DMS114 treated with DMSO at 0.1 percent for 48 hours (cell line): ENCODE results near the gene MEAK7.

Experiments used
- DNase-seq: peaks from one replicate; lab custom pipeline; 2025; ENCODE audit not compliant: unreplicated experiment; lab: John Stamatoyannopoulos, UW

The MEAK7 gene, protein sequence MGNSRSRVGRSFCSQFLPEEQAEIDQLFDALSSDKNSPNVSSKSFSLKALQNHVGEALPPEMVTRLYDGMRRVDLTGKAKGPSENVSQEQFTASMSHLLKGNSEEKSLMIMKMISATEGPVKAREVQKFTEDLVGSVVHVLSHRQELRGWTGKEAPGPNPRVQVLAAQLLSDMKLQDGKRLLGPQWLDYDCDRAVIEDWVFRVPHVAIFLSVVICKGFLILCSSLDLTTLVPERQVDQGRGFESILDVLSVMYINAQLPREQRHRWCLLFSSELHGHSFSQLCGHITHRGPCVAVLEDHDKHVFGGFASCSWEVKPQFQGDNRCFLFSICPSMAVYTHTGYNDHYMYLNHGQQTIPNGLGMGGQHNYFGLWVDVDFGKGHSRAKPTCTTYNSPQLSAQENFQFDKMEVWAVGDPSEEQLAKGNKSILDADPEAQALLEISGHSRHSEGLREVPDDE

DNA sequence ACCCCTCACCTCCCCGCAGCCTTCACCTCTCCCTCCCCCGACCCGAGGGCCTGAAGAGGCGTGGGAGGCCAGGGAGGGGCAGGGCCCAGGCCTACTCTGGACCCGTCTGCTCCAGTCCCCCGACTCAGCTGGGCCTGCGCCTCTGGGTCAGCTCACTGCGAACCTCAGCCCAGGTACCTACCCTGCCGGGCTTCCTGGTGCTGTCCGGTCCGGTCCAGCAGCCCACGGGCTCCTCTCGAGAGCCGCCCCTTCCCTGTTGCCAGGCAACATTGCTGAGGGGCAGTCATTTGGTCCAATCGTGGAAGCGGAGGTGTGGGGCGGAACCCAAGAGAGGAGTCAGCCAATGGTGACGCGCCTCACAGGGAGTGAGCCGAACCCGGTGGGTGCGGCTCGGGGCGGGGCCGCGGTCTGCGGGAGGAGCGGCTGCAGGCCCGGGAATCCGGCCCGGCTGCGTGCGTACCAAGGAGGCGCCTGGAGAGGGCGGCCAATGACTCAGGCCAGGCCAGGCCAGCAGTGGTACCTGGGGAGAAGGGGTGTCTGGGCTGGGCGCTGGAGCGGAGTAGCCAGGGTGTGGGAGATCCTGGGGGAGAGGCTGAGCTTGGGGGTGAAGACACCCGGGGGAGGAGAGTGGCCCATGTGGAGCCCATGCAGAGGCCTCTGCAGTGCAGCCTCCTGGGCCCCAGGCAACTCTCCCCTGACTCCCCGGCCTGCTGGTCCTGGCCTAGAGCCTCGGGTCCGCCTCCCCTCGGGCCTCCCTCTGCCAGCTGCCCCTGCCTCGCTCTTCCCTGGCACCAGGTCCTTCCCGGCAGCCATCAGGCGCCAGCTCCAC lies at the start of gene MEAK7:
MEAK7 (minus strand) TSS at position 240 of the 829 bp plus-strand sequence. CDS start 6,573 bp downstream, outside the sequence.
- DNase-seq, result peak; percentile 94

DNA sequence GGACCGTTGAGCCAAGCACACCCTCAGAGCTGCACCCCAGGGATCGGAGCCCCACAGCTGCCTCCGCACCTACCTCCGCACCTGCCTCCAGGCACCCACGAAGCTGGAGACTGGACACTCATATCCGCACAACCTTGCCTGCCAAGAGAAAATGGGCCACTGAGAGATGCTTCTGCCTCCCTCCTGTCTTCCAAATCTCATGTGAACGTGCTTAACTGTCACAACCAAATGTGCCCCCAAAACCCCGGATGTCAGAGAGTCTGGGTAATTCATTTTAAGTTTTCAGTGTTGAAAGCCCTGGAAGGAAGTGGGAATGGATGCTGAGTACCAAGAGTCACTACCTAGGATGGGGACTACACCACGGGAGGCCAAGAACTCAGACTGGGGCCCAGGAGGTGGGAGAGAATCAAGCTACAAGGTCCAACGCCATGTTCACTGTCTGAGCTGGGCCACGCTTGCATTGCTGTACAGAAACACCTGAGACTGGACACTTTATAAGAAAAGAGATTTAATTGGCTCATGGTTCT lies 49.5 kb upstream of the MEAK7 start:
- no peak for DNase-seq

DNA sequence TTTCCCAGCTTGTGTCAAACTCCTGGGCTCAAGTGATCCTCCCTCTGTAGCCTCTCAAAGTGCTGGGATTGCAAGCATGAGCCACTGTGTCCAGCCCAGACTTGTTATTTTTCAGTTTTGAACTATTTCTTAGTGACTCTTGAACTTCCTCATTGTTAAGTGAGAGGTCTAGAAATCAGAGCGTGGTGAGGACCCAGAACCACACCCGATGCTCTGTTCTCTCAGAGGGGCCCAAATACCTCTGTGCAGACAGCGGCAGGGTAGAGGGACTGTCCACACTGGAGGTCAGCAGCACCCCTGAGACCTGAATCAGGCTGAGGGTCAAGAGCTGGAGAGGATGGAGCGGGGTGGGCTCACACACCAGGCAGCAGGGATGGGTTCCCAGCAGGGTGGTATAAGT lies 47.7 kb upstream of the MEAK7 start:
- no peak for DNase-seq

DNA sequence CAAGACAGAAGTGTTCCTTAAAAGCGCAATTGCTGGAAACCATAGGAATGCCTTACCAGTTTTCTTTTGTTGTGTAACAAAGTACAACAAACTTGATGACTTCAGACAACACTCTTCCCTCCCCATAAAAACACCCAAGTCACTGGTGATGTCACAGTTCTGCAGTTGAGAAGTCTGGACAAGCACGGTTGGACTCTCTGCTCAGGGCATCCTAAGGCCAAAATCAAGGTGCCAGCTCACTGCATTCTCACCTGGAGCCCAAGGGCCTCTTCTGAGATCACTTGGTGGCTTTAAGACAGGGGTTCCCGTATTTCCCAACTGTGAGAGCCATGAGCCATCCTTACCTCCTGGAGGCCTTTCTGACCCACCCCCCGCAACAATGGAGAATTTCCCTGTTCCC lies 45.6 kb upstream of the MEAK7 start:
- DNase-seq, result no peak

DNA sequence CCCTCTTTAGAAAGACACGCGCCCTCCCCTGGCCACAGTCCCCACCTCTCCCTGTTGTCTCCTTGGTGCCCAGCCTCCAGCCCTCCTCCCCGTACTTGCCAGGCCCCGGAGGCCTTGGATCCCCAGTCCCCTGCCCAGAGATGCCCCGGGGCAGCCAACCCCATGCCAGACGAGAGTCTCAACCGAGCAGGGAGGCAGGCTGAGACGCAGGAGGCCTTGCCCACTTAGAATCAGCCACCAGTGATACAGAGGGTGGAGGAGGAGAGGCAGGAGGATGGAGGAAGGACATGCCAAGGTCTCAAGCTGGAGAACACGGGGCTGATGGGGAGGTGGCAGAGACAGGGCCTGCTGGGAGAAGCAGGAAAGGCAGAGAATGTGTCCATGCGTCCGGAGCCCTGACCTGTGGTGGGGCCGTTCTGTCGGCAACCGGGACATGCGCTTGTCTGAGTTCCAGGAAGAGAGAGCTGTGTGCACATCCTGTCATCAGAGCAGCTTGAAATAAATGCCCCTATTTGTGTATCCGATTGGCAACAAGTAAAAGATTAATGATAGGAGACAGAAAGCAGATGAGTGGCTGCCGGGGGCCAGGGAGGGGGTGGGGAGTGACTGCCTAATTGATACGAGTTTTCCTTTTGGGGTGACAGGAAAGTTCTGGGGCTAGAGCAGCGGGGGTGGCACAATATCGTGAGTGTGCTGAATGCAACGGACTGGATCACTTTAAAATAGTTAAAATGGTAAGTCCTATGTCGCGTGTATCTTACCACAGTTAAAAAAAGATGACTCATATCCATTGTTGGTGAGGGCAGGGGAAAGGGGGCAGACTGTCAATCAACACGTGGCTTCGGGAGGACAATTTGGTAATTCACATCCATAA lies 44.7 kb upstream of the MEAK7 start:
- no peak for DNase-seq

DNA sequence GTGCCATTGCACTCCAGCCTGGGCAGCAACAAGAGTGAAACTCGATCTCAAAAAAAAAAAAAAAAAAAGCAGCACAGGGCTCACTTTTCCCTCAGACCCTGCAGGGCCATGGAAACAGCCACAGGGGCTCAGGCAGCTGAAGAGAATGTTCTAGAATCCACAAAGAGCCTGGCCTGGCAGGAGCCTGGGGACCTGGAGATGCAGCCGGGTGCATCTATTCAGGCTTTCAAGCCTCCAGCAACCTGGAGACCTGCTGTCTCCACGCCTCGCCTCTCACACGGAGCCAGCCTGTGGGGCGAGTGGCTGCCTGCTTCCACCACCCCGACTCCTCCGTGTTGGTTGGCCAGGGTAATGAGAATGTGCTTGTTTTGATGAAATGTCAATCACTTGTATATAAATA lies 44.0 kb upstream of the MEAK7 start:
- no peak for DNase-seq

DNA sequence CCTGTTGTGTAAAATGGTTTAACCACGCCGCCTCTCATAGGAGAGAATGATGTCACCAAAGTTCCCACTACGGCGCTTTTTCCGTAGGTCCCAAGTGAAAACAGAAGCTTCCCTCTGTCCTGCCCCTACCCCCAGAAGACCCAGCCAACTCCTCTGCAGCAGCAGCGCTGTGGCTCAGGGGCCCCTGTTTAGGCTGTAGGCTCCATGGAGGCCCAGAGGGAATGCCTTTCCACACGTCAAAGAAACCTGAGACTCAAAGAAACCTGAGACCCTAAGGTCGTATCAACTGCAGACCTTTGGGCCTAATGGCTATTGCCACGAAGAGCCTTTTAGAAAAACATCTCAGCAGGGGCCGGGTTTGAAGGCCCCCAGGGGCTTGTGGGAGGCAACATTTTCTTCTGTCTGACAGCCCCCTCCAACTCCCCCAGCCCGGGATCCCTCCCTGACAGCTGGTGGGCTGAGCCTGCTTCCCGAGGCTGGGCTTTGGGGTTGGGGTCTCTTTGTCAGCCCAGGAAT lies 43.1 kb upstream of the MEAK7 start:
- DNase-seq, result no peak

DNA sequence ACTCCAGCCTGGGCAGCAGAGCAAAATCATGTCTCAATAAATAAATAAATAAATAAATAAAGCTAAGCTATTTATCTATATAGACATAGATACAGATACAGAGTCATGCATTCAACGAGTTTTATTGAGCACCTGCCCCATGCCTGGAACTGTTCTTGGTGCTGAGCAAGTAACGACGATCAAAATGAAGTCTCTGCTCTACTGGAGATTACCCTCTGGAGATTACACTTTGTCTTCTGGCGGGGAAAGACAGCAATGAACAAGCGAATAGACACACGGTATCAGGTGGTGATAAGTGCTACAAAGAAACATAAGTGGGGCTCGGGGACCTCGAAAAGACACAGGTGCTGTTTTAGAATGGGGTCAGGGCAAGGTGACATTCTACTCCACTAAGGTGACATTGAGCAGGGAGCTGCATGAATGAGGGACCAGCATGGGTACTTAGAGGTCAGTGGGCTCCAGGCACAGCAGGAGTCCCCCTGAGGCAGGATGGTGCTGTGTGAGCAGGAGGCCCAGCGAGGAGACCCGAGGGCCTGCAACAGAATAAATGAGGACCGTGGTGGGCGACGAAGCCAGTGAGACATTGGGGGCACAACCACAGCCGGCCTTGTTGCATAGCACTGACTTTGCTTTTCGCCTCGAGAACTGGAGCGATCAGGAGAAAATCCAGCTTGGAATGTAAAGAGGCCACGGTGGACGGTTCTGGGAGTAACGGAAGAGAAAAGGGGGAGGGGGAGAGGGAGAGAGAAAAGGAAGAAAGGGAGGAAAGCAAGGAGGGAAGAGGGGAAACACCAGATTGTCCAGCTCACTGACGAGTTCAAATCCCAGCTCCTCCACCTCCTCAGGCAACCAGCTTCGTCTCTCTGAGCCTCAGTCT lies 42.4 kb upstream of the MEAK7 start:
- DNase-seq, result no peak

DNA sequence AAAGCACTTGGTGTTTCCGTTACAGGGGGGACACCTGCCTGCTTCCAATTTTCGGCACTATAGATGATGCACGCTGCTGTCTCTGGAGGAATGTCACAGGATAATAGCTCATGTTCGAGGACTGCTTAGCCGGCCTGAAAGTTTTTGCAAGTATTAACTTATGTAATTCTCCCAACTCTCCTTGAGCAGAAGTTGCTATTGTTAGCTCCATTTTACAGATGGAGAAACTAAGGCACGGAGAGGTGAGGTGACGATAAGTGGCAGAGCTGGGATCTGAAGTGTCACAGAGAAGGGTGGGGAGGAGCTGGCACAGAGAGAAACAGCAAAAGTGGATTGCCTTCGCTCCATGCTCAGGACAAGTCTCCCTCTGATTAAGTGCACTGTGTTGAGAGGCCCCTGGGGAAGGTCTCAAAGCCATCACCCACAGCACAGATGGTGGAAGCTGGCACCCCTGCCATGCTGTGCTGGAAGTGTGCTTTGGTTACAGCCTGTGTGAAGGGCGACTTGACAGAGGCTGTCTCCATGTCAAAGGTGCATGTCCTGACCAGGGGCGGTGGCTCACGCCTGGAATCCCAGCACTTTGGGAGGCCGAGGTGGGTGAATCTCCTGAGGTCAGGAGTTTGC lies 40.8 kb upstream of the MEAK7 start:
- no peak for DNase-seq

DNA sequence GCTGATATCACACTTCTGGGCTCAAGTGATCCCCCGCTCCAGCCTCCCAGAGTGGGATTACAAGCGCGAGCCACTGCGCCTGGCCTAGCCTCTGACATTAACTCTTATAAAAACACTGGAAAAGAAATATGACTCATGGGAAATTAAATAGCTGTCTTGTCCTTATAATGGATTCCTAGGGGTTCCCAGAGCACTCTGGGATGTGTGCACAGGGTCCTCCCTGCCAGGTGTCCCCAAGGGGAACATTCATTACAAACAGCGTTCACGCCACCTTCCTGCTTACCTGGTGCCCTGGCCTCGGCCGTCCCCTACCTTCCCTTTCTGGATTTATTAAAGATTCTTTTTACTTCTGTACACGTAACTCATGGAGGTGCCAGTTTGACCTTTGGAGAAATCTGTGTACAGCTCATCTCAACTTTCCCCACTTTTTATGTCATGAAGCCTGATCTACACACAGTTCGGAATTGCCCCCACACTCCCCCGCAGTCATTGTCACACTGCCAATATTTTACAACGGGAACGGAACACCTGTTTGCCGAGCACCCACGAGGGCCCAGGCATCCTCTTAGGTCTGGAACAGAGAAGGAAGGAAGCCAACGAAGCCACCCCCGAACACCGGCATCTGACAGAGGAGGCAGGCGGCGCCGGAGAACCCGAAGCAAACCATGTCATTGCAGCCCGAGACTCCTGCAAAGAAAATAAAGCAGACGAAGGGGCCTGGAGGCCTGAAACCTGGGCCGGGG lies 39.7 kb upstream of the MEAK7 start:
- no peak for DNase-seq

DNA sequence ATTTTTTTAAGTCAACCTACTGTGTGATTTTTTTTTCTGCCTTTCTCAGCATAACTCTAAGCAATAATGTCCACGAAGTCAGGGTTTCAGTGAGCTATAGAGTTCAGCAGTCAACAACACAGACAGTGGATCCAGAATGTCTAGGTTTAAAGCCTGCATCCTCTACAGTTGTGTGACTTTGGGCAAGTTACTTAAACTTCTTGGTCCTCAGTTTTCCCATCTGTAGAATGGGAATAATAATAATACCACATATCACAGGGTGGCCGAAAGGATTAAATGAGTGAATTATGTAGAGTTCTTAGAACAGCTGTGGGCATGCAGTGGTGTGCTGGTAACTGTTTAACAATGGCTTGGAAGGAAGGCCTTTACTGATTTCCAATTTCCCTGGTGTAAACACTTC lies 38.8 kb upstream of the MEAK7 start:
- no peak for DNase-seq

DNA sequence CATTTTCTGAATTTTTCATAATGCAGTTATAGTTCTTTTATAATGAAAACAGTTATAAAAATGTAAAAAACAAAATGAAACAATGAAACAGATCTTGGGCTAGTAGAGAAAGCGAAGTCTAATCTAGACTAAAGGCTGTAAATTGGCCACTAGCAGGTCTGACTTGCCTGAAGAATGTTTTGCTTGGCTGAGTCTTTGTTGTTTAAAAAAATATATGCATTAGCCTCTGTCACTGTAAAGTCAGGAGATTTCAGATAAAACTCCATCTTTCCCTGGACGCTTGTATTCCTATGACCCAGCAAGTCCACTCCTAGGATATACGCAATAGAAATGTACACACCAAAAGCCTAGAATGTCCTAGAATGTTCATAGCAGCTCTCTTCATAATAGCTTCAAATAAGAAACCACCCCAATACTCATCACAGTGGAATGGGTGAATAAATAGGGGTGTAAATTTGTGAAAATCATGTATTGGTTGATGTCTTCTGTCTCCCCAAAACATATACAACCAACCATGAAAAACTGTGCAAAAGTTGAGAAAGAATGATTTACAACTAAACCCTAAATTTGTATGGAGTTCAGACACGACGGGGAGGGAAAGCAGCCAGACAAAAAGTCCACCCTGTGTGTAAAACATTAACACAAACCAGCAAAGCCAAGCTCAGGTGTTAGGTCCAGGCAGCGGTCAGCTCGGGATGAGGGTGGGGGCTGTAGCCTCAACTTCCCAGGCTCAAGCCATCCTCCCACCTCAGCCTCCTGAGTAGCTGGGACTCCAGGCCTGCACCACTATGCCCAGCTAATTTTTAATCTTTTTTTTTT lies 37.7 kb upstream of the MEAK7 start:
- no peak for DNase-seq

DNA sequence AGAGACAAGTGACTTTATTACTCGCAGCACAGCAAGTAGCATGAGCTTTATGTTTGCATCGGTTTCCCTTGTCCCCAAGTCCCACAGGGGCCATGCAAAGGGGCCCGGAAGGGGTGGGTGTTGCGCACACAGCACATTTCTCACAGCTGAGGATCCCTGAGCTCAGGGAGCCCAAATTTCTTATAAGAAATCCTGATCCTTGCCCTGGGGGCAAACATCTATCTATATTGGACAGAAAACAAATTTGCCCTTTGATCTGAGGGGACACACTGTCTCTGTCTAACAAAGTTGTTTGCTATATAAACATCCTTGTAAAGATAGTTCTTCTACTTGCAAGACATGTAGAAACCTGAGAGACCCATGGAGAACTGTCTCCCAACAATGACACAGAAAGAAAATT lies 35.7 kb upstream of the MEAK7 start:
- no peak for DNase-seq

DNA sequence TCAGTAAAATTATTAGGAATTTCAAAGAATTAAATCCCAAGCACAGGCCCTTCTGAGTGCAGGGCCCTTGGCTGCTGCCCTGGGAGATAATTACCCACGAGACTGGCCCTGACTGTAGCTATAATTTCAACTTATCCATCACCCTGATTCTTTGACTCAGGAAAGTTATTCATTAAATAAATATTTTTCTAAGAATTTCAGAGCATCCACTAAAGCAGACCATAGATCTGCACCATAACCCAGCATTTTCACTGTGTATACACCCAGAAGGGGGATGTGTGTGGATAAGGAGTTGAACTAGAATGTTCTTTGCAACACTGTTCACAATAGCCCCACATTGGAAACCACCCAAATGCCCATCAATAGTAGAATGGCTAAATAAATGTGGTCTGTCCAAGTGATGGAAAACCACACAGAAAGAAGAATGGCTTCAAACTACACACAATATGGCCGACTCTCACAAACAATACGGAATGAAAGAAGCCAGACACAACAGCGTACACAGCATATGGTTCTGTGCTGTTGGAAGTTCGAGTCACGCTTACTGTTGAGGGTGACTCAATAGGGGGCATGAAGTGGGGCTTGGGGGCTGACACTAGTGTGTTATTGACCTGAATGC lies 33.9 kb upstream of the MEAK7 start:
- no peak for DNase-seq

DNA sequence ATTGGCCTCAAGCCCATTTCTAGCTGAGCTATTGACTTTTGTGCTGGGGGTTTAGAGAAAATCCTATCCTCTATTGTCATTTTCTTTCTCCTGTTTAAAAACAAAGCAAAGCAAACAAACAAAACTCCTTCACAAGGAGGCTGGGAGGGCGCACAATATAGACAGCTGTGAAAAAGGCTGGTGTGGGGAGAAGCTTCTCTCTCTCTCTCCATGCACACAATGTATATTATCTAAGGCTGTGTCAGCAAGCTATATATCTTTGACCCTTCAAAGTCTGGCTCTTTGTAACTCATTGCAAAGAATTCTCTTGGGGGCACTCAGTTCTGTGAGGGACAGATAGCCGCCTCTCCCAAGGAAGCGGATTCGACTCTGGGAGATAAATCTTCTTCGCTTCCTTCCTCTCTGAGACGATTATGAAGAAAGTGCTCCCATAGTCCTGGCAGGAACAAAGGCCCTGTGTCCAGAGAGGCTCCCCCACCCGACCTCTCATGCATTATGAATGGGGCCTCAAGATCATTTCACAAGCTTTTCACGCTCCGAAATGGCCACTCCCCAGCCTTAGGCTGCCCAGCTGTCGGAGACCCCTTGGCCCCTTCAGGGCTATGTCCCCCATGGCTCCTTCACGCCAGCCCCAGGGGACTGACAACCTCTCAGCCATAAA lies 33.2 kb upstream of the MEAK7 start:
- no peak for DNase-seq

DNA sequence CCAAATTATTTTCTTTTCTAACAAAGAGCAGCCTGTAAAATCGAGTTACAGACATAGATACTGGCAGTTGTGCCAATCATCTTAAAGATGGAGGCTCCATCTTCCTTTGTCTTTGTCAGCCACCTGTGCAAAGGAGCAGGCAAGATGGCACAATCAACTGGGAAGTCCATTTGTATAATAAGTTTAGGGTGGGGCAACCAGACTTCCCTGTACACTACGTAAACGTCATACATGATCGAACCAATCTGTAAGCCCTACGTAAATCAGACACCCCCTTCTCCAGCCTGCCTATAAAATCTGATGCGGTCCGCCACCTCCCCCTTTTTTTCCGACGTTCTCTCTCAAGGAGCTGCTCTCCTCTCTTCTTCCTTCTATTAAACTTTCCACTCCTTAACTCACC lies 31.4 kb upstream of the MEAK7 start:
- no peak for DNase-seq

DNA sequence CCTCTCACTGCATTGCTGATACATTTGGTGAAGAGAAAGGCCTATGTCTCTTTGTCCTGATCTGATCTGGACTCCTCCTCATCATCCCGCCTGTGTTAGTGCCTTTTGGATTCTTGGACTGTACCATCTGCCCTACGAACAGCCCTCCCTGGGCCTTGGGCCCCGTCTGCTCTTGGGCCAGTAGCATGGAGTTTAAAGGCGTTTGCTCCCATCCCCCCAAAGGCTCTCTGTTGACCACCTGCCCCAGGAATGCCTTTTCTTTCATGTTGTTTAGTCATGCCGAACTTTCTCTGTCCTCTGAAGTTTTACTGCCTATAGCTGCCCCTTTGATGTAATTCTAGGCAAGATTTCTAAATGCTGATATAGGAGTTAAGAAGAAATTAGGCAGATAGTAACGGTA lies 30.9 kb upstream of the MEAK7 start:
- DNase-seq, result no peak
